Gastrocnemius medialis (tissue), 4 donors: ENCODE results near the gene EEFSEC. TPM values are rescaled to one million over a fixed set of nuclear protein-coding genes. Genes with fewer than 3 reads are reported as not detected.

Source experiments
- ATAC-seq, 2 donors: fragments of 150-250 bp; one replicate each; pipeline ENCODE4 v1.9.1; 2016
- DNase-seq, 2 donors: peaks; one replicate each; pipeline ENCODE4 v3.0.0-alpha.2; 2019
- H3K27ac ChIP-seq, 4 donors: fragments of 200-600 bp; sonication (generic); 1 replicate in 1 of 4; 2 replicates in 3 of 4; pipeline ENCODE4 v1.5.1; 2016 to 2018; ENCODE audit warnings: mild to moderate bottlenecking in 2 of 4, moderate library complexity in 1 of 4
- H3K27me3 ChIP-seq, 3 donors: fragments of 200-600 bp; sonication (generic) in 2 of 3; 1 replicate in 1 of 3; 2 replicates in 2 of 3; pipeline versions ENCODE4 v1.5.1 to v1.6.0; 2016 to 2019; ENCODE audit warnings: mild to moderate bottlenecking in 1 of 3, moderate library complexity in 1 of 3
- H3K36me3 ChIP-seq, 2 donors: fragments of 200-600 bp; sonication (generic) in 1 of 2; one replicate each; pipeline ENCODE4 v1.5.1; 2017 to 2018
- H3K4me1 ChIP-seq, 2 donors: fragments of 200-600 bp; sonication (generic) in 1 of 2; one replicate each; pipeline ENCODE4 v1.5.1; 2016 to 2017; ENCODE audit warnings: mild to moderate bottlenecking in 2 of 2
- H3K4me3 ChIP-seq, 4 donors: fragments of 200-600 bp; sonication (generic) in 3 of 4; 1 replicate in 1 of 4; 2 replicates in 3 of 4; pipeline ENCODE4 v1.5.1; 2016 to 2019; ENCODE audit warnings: mild to moderate bottlenecking in 2 of 4
- H3K9me3 ChIP-seq, 3 donors: fragments of 200-600 bp; sonication (generic) in 2 of 3; 1 replicate in 1 of 3; 2 replicates in 2 of 3; pipeline ENCODE4 v1.5.1; 2016 to 2019
- POLR2A ChIP-seq, 2 donors: fragments of 450-650 bp; IDR thresholded peaks; one replicate each; pipeline ENCODE4 v1.6.1; 2017; ENCODE audit warnings: antibody characterized with exemption in 2 of 2, mild to moderate bottlenecking in 2 of 2, moderate library complexity in 2 of 2
- in situ Hi-C, 4 donors: fragments of 200-750 bp; cut with MboI; loops; one replicate each; pipeline versions ENCODE4 v1.15.0 to v1.8.0; 2017; ENCODE audit warnings: low sequenced_read_pairs in 4 of 4
- intact Hi-C: fragments of 100-400 bp; cut with DNase I; formaldehyde crosslinking; loops from one replicate; pipeline ENCODE4 v1.15.1; 2023; ENCODE audit warnings: low total_unique reads
- total RNA-seq, 4 donors: library from RNA; depleted of rRNA; stranded (reverse); fragments of >200 nt; gene quantifications; one replicate each; pipeline versions ENCODE4 v1.1.0 to v1.2.3, GENCODE V29; 2016
- TF ChIP-seq, protein P1 (sequence below), 5 experiments: fragments of 450-650 bp in 3 of 5; fragments of 200-600 bp in 2 of 5; sonication (generic) in 2 of 5; IDR thresholded peaks in 4 of 5; conservative IDR thresholded peaks in 1 of 5; 1 replicate in 4 of 5; 2 replicates in 1 of 5; pipeline ENCODE4 v1.5.1; 2016 to 2019; ENCODE audit warnings: antibody characterized with exemption in 5 of 5, mild to moderate bottlenecking in 3 of 5, moderate library complexity in 3 of 5

EEFSEC gene
- total RNA-seq, 4 donors from 2014 or later, result 21.0 to 29.4 (median 23.4) TPM

DNA sequence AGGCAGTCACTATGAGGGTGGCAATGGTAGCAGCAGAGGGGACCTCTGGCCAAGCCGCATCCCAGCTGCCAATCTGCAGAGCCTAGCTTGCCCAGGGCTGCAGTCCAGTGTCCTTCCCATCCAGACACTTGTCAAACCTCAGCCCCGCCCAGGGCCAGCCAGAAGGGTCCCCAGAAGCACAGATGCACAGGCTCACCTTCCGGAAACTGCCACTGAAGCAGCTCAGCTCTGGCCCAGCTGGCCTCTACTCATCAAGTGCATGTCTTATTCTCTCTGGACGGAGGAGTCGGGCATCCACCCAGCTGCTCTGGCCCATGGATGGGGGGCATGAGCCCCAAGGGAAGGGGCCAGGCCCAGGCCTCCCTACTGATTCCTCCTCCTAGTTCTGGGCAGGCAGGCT lies 244.2 kb downstream of the EEFSEC start:
- Histone ChIP-seq H3K36me3 (no peaks in the 10 kb centered on the region), H3K4me1 (peaks cover 16 to 19% of the 10 kb centered on the region in 2 donors), H3K27ac (no peak overlapping the region), H3K4me3 (no peak overlapping the region), H3K27me3 (no peaks in the 10 kb centered on the region), H3K9me3 (no peaks in the 10 kb centered on the region)
- DNase-seq (no peak), ATAC-seq (no peak)
- intact Hi-C loops (no loop called here), in situ Hi-C loops (no loop called here)
- TF ChIP-seq, protein P1, sequence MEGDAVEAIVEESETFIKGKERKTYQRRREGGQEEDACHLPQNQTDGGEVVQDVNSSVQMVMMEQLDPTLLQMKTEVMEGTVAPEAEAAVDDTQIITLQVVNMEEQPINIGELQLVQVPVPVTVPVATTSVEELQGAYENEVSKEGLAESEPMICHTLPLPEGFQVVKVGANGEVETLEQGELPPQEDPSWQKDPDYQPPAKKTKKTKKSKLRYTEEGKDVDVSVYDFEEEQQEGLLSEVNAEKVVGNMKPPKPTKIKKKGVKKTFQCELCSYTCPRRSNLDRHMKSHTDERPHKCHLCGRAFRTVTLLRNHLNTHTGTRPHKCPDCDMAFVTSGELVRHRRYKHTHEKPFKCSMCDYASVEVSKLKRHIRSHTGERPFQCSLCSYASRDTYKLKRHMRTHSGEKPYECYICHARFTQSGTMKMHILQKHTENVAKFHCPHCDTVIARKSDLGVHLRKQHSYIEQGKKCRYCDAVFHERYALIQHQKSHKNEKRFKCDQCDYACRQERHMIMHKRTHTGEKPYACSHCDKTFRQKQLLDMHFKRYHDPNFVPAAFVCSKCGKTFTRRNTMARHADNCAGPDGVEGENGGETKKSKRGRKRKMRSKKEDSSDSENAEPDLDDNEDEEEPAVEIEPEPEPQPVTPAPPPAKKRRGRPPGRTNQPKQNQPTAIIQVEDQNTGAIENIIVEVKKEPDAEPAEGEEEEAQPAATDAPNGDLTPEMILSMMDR (IDR thresholded peaks at IDR 0.05 in 4 of 5, conservative IDR thresholded peaks at IDR 0.05 in 1 of 5), result no peak
- no peak for TF ChIP-seq POLR2A (IDR thresholded peaks at IDR 0.05)

GRCh38 chr3:128398586-128398985 lies 245.3 kb downstream of the EEFSEC start:
- Histone ChIP-seq H3K27ac (no peak overlapping the region), H3K9me3 (no peaks in the 10 kb centered on the region), H3K4me3 (no peak overlapping the region), H3K36me3 (no peaks in the 10 kb centered on the region), H3K27me3 (no peaks in the 10 kb centered on the region), H3K4me1 (peaks cover 5 to 14% of the 10 kb centered on the region in 2 donors)
- in situ Hi-C loops, result no loop called here
- intact Hi-C loops, result no loop called here
- DNase-seq (no peak), ATAC-seq (no peak)
- TF ChIP-seq, protein P1 (IDR thresholded peaks at IDR 0.05 in 4 of 5, conservative IDR thresholded peaks at IDR 0.05 in 1 of 5), result no peak
- TF ChIP-seq POLR2A (IDR thresholded peaks at IDR 0.05), result no peak

GRCh38 chr3:128399221-128399915 lies 246.1 kb downstream of the EEFSEC start:
- TF ChIP-seq POLR2A (IDR thresholded peaks at IDR 0.05), result no peak
- TF ChIP-seq, protein P1 (IDR thresholded peaks at IDR 0.05 in 4 of 5, conservative IDR thresholded peaks at IDR 0.05 in 1 of 5), result no peak
- intact Hi-C loops, result no loop called here

DNA sequence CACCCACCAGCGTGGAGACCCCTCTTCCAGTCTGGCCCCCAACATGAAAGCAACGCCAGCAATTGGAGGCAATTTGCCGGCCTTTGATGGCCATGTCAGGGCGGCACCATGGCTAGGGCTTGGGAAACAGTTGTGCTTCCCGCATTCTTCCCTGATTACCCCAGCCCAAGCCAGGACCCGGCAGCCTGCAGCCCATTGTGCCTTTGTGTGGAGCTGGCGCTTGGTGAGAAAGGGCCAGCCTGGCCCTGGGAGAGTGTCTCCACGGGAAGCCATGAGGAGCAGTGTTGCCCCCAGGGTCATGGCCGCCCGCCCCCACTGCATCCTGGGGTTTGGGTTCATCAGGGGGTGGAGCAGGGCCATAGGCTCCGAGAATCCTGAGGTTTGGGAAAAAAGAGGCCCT lies 247.4 kb downstream of the EEFSEC start:
- Histone ChIP-seq H3K4me3 (no peak overlapping the region), H3K4me1 (peaks cover 0 to 12% of the 10 kb centered on the region in 2 donors), H3K9me3 (no peaks in the 10 kb centered on the region), H3K27ac (no peak overlapping the region), H3K27me3 (no peaks in the 10 kb centered on the region), H3K36me3 (no peaks in the 10 kb centered on the region)
- intact Hi-C loops, result no loop called here
- ATAC-seq (no peak), DNase-seq (no peak)
- in situ Hi-C loops, result no loop called here
- TF ChIP-seq POLR2A (IDR thresholded peaks at IDR 0.05), result no peak
- TF ChIP-seq, protein P1 (IDR thresholded peaks at IDR 0.05 in 4 of 5, conservative IDR thresholded peaks at IDR 0.05 in 1 of 5), result no peak

More at GRCh38 chr3:128399221-128399915, 246.1 kb downstream of the EEFSEC start:
- DNase-seq, result no peak
- peaks cover 0 to 12% of the 10 kb centered on the region in 2 donors for H3K4me1 ChIP-seq
- in situ Hi-C loops, result no loop called here
- no peak overlapping the region for H3K4me3 ChIP-seq
- no peak for ATAC-seq
- H3K27me3 ChIP-seq, result no peaks in the 10 kb centered on the region
- no peaks in the 10 kb centered on the region for H3K9me3 ChIP-seq
- no peak overlapping the region for H3K27ac ChIP-seq
- H3K36me3 ChIP-seq, result no peaks in the 10 kb centered on the region
